Measurements from ENCODE around the gene ASB18. TPM values are rescaled to one million over a fixed set of nuclear protein-coding genes. Genes with fewer than 3 reads are reported as not detected.

Gene ASB18
- total and polyA plus RNA-seq, 2 of the 8 experiments (the other 6 are each of a cell fraction or from before 2014, with no cell fraction given) = not detected

DNA sequence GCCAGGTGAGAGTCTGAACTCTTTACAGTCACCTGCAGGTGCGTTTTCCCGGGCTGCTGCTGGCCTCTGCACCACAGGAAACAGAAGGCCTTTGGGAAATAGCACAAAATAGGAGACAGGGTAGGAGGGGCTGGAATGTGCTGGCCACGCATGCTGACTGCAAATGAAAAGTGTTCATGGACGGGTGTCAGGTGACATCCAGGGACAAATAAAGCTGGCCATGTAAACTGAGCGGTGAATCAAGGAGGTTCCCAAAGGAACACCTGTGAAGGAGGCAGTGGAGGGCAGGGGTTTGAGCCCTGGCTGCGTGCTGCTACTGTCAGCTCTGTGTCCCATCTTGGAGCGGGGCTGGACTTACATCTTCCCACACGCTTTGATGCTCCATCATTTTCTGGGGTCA, 53.7 kb downstream of the ASB18 start:
- Histone ChIP-seq H3K23me2 (ENCODE audit: low read depth, low read length) (no peaks in the 10 kb centered on the region), H2AK5ac (ENCODE audit: low read depth, low read length) (no peak overlapping the region), H3K14ac (ENCODE audit: insufficient read length) (no peak overlapping the region), H3K4me1 (replicated peaks in 1 of 4; ENCODE audit: control insufficient read depth in 3 of 4, insufficient read depth in 4 of 4, low read length in 3 of 4) (peaks cover 0 to 7% (median 2%) of the 10 kb centered on the region in 4 experiments; a peak in 5 of 7 replicates), H4K20me1 (replicated peaks in 1 of 2; ENCODE audit: control insufficient read depth in 1 of 2, insufficient read depth in 2 of 2, low read length in 2 of 2) (no peaks in the 10 kb centered on the region), H3K4me3 (ENCODE audit: extremely low read depth in 1 of 4, insufficient read depth in 2 of 4, low read depth in 3 of 4, low read length in 4 of 4) (no peak overlapping the region), H3K79me1 (ENCODE audit: low read depth, low read length) (no peaks in the 10 kb centered on the region), H4K5ac (ENCODE audit: insufficient read length, low read depth, low read length) (no peak overlapping the region), H3K4me2 (ENCODE audit: insufficient read depth in 1 of 2, low read depth in 2 of 2, low read length in 2 of 2) (no peak overlapping the region), H3K9me3 (ENCODE audit: insufficient read depth in 2 of 2, low read depth in 1 of 2, low read length in 1 of 2) (no peaks in the 10 kb centered on the region), H3K56ac (replicated peaks; ENCODE audit: insufficient read length, low read depth, low read length) (no peak overlapping the region), H4K91ac (replicated peaks; ENCODE audit: insufficient read length, low read length) (no peak overlapping the region), H2BK12ac (ENCODE audit: low read depth, low read length) (no peak overlapping the region), H3K4ac (replicated peaks; ENCODE audit: insufficient read length, low read depth, low read length) (no peak overlapping the region), H3K27me3 (replicated peaks in 1 of 4; ENCODE audit: control insufficient read depth in 3 of 4, extremely low read depth in 1 of 4, insufficient read depth in 3 of 4, low read length in 3 of 4) (no peaks in the 10 kb centered on the region; a peak in 2 of 7 replicates), H3K27ac (ENCODE audit: low read depth, low read length) (no peak overlapping the region), H3K18ac (ENCODE audit: extremely low read depth, low read length) (no peak overlapping the region), H2BK15ac (ENCODE audit: low read length) (no peak overlapping the region), H3K9ac (replicated peaks in 1 of 4; ENCODE audit: extremely low read depth in 1 of 4, low read depth in 3 of 4, low read length in 3 of 4) (no peak overlapping the region), H3K23ac (ENCODE audit: insufficient read length) (no peak overlapping the region), H3K79me2 (ENCODE audit: control insufficient read depth in 1 of 2, insufficient read depth in 2 of 2, low read length in 2 of 2) (no peaks in the 10 kb centered on the region), H4K8ac (ENCODE audit: extremely low read depth, insufficient read depth, low read length) (no peak overlapping the region), H2AFZ (ENCODE audit: low read length) (no peak overlapping the region), H2BK120ac (replicated peaks; ENCODE audit: low read depth, low read length) (no peak overlapping the region), H2BK20ac (ENCODE audit: low read length) (no peak overlapping the region), H2BK5ac (ENCODE audit: low read depth, low read length) (no peak overlapping the region; the same call in 1 of the 2 replicates), H3K36me3 (ENCODE audit: control insufficient read depth in 2 of 4, insufficient read depth in 4 of 4, low read length in 3 of 4) (no peaks in the 10 kb centered on the region)
- WGBS, 2 experiments (ENCODE audit: extremely low coverage in 1 of 2, insufficient coverage in 1 of 2, insufficient read length in 1 of 2, insufficient replicate concordance in 2 of 2, low coverage in 1 of 2, low lambda C conversion rate in 2 of 2, missing lambda C conversion rate in 1 of 2) = 91% methylated on average over 8 of the region's 8 CpGs; no CpG with 5 or more reads in 1 of the 2 experiments
- CTCF ChIA-PET (ENCODE audit: partially characterized antibody) = interaction anchor here (0.6 to 1.4 kb wide), 2 partner anchors 27 to 138 kb away, joined by 3 to 6 read pairs; no protein-coding TSS in a partner anchor
- FAIRE-seq = no peak
- POLR2A ChIA-PET (ENCODE audit: partially characterized antibody) = no interaction called here
- DNase-seq (ENCODE audit: low read depth in 1 of 2, low spot score in 2 of 2) = no peak
- TF ChIP-seq PHF8 (conservative IDR thresholded peaks at IDR 0.05; ENCODE audit: low read depth, low read length) (no peak), CHD1 (IDR thresholded peaks at IDR 0.05; ENCODE audit: low read depth, low read length) (no peak), RBBP5 (IDR thresholded peaks at IDR 0.05; ENCODE audit: borderline replicate concordance, low read depth, low read length) (no peak), BCL11A (IDR thresholded peaks at IDR 0.05; ENCODE audit: low read depth in 2 of 2, low read length in 2 of 2) (no peak), KDM1A (IDR thresholded peaks at IDR 0.05; ENCODE audit: borderline replicate concordance, low read length) (no peak), RFX5 (IDR thresholded peaks at IDR 0.05; ENCODE audit: borderline replicate concordance, low read depth, low read length) (no peak), POU5F1 (IDR thresholded peaks at IDR 0.05; ENCODE audit: low read depth, low read length) (no peak), TAF7 (optimal IDR thresholded peaks at IDR 0.05; ENCODE audit: borderline replicate concordance, low read depth, low read length) (no peak), EZH2 (IDR thresholded peaks at IDR 0.05; ENCODE audit: low read depth, low read length, severe bottlenecking) (no peak)
- TF ChIP-seq, protein P1, sequence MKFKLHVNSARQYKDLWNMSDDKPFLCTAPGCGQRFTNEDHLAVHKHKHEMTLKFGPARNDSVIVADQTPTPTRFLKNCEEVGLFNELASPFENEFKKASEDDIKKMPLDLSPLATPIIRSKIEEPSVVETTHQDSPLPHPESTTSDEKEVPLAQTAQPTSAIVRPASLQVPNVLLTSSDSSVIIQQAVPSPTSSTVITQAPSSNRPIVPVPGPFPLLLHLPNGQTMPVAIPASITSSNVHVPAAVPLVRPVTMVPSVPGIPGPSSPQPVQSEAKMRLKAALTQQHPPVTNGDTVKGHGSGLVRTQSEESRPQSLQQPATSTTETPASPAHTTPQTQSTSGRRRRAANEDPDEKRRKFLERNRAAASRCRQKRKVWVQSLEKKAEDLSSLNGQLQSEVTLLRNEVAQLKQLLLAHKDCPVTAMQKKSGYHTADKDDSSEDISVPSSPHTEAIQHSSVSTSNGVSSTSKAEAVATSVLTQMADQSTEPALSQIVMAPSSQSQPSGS (IDR thresholded peaks at IDR 0.05; ENCODE audit: low read length) = no peak
- TF ChIP-seq, protein P2, sequence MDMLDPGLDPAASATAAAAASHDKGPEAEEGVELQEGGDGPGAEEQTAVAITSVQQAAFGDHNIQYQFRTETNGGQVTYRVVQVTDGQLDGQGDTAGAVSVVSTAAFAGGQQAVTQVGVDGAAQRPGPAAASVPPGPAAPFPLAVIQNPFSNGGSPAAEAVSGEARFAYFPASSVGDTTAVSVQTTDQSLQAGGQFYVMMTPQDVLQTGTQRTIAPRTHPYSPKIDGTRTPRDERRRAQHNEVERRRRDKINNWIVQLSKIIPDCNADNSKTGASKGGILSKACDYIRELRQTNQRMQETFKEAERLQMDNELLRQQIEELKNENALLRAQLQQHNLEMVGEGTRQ (IDR thresholded peaks at IDR 0.05; ENCODE audit: low read length) = no peak

Data from H1 (cell line).